HG02678 (cell line): ENCODE results near the gene TXNDC11.

Source experiments
- ATAC-seq: cut with Tn5 transposase; IDR thresholded peaks from one replicate; pipeline ENCODE4 v1.9.1; 2021; ENCODE audit warnings: mild to moderate bottlenecking, moderate library complexity; ENCODE audit not compliant: unreplicated experiment

TXNDC11 gene

GRCh38 chr16:11632455-11632939 lies 110.2 kb downstream of the TXNDC11 start:
- no peak for ATAC-seq

DNA sequence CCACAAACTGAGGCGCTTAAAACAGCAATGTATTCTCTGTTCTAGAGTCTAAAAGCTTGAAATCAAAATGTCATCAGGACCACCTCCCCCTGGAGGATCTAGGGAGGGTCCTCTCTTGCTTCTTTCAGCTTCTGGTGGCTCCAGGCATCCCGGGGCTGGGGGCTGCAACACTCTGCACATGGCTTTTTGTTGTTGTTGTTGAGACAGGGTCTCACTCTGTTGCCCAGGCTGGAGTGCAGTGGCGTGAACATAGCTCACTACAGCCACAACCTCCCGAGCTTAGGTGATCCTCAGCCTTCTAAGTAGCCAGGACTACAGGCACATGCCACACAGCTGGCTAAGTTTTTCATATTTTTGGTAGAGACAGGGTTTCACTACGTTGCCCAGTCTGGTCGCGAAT lies 111.4 kb downstream of the TXNDC11 start:
- no peak for ATAC-seq

- ATAC-seq = no peak
Measured at GRCh38 chr16:11630768-11631056, 111.9 kb downstream of the TXNDC11 start.

- ATAC-seq = no peak
Measured at GRCh38 chr16:11630046-11630767, 112.5 kb downstream of the TXNDC11 start.
